ENCODE measurements around the gene CCDC170. TPM values are rescaled to one million over a fixed set of nuclear protein-coding genes. Genes with fewer than 3 reads are reported as not detected.
A peak's percentile ranks its signal among the peaks of the same experiment; 100 is the strongest.
"Not testable (repeated sequence)": the region's sequence is repeated elsewhere in the genome, so short reads cannot be mapped to it uniquely, and the experiment has no call there.

Gene CCDC170
- not detected for total RNA-seq
- not detected for polyA plus RNA-seq

GRCh38 chr6:151493804-151494234 lies at the start of gene CCDC170:
Gene CCDC170 (plus strand): TSS chr6:151494017. CDS start chr6:151494129, 112 bp downstream.
- Mint-ChIP-seq H3K36me3 (peaks cover 3% of the 10 kb centered on the region), H3K27ac (no peak within 1 kb of the TSS), H3K27me3 (peaks cover 72% of the 10 kb centered on the region), H3K4me3 (peak within 1 kb of the TSS in 3 of 4 donors; percentile 48 to 77 (median 61)), H3K4me1 (peaks cover 4 to 14% (median 12%) of the 10 kb centered on the region in 4 donors), H3K9me3 (peaks cover 0 to 5% (median 0%) of the 10 kb centered on the region in 7 donors)
- DNase-seq, result no peak
- Histone ChIP-seq H3K9me3 (ENCODE audit: control insufficient read depth in 2 of 2, low read length in 2 of 2) (no peaks in the 10 kb centered on the region), H3K27ac (ENCODE audit: insufficient read depth, low read length, poor library complexity, severe bottlenecking) (no peak within 1 kb of the TSS), H3K36me3 (ENCODE audit: control insufficient read depth, insufficient read depth, low read length) (no peaks in the 10 kb centered on the region), H3K4me3 (ENCODE audit: low read depth, low read length) (no peak within 1 kb of the TSS), H3K4me1 (ENCODE audit: control insufficient read depth, insufficient read depth, low read length, poor library complexity, severe bottlenecking) (peaks cover 13% of the 10 kb centered on the region), H3K27me3 (ENCODE audit: control insufficient read depth, insufficient read depth, low read length) (peaks cover 31% of the 10 kb centered on the region)
- ATAC-seq (ENCODE audit: low read depth in 2 of 2), result peak in 1 of 2 donors; percentile 37

GRCh38 chr6:151445482-151445881 lies 48.3 kb upstream of the CCDC170 start:
- H3K36me3 Mint-ChIP-seq, result peaks cover 11% of the 10 kb centered on the region
- H3K4me3 Mint-ChIP-seq, result peak overlapping the region in 1 of 4 donors; percentile 75
- Histone ChIP-seq H3K4me1 (ENCODE audit: control insufficient read depth, insufficient read depth, low read length, poor library complexity, severe bottlenecking) (peaks cover 9% of the 10 kb centered on the region), H3K4me3 (ENCODE audit: low read depth, low read length) (no peak overlapping the region), H3K27me3 (ENCODE audit: control insufficient read depth, insufficient read depth, low read length) (no peaks in the 10 kb centered on the region), H3K27ac (ENCODE audit: insufficient read depth, low read length, poor library complexity, severe bottlenecking) (no peak overlapping the region), H3K9me3 (ENCODE audit: control insufficient read depth in 2 of 2, low read length in 2 of 2) (no peaks in the 10 kb centered on the region), H3K36me3 (ENCODE audit: control insufficient read depth, insufficient read depth, low read length) (peaks cover 13% of the 10 kb centered on the region)
- ATAC-seq (ENCODE audit: low read depth in 2 of 2), result no peak
- no peak for DNase-seq
- no peaks in the 10 kb centered on the region for H3K9me3 Mint-ChIP-seq
- no peak overlapping the region for H3K27ac Mint-ChIP-seq
- no peaks in the 10 kb centered on the region for H3K27me3 Mint-ChIP-seq
- H3K4me1 Mint-ChIP-seq, result peaks cover 25 to 60% (median 42%) of the 10 kb centered on the region in 4 donors

- Histone ChIP-seq H3K27ac (ENCODE audit: insufficient read depth, low read length, poor library complexity, severe bottlenecking) (no peak overlapping the region), H3K27me3 (ENCODE audit: control insufficient read depth, insufficient read depth, low read length) (no peaks in the 10 kb centered on the region), H3K9me3 (ENCODE audit: control insufficient read depth in 2 of 2, low read length in 2 of 2) (no peaks in the 10 kb centered on the region), H3K36me3 (ENCODE audit: control insufficient read depth, insufficient read depth, low read length) (peaks cover 13% of the 10 kb centered on the region), H3K4me3 (ENCODE audit: low read depth, low read length) (no peak overlapping the region), H3K4me1 (ENCODE audit: control insufficient read depth, insufficient read depth, low read length, poor library complexity, severe bottlenecking) (peaks cover 8% of the 10 kb centered on the region)
- no peaks in the 10 kb centered on the region for H3K9me3 Mint-ChIP-seq
- peak overlapping the region in 1 of 4 donors; percentile 75 for H3K4me3 Mint-ChIP-seq
- peak overlapping the region in 1 of 3 donors; percentile 71 for H3K27ac Mint-ChIP-seq
- ATAC-seq (ENCODE audit: low read depth in 2 of 2) (no peak), DNase-seq (no peak)
- peaks cover 11% of the 10 kb centered on the region for H3K36me3 Mint-ChIP-seq
- peaks cover 4% of the 10 kb centered on the region for H3K27me3 Mint-ChIP-seq
- H3K4me1 Mint-ChIP-seq, result peaks cover 22 to 60% (median 35%) of the 10 kb centered on the region in 4 donors
These were observed 46.6 kb upstream of the CCDC170 start for GRCh38 chr6:151447237-151447636.

- no peak overlapping the region for H3K4me3 ChIP-seq (ENCODE audit: low read depth, low read length)
- peak overlapping the region in 2 of 4 donors; percentile 57 to 66 for H3K4me3 Mint-ChIP-seq
- no peak for ATAC-seq (ENCODE audit: low read depth in 2 of 2)
- no peaks in the 10 kb centered on the region for H3K9me3 ChIP-seq (ENCODE audit: control insufficient read depth in 2 of 2, low read length in 2 of 2)
- no peak for DNase-seq
- H3K9me3 Mint-ChIP-seq, result no peaks in the 10 kb centered on the region
- H3K36me3 Mint-ChIP-seq, result peaks cover 11% of the 10 kb centered on the region
- H3K27me3 Mint-ChIP-seq, result peaks cover 6% of the 10 kb centered on the region
- no peaks in the 10 kb centered on the region for H3K27me3 ChIP-seq (ENCODE audit: control insufficient read depth, insufficient read depth, low read length)
- H3K4me1 Mint-ChIP-seq, result peaks cover 20 to 59% (median 44%) of the 10 kb centered on the region in 4 donors
- H3K4me1 ChIP-seq (ENCODE audit: control insufficient read depth, insufficient read depth, low read length, poor library complexity, severe bottlenecking), result peaks cover 18% of the 10 kb centered on the region
- H3K27ac Mint-ChIP-seq, result no peak overlapping the region
- peaks cover 13% of the 10 kb centered on the region for H3K36me3 ChIP-seq (ENCODE audit: control insufficient read depth, insufficient read depth, low read length)
- no peak overlapping the region for H3K27ac ChIP-seq (ENCODE audit: insufficient read depth, low read length, poor library complexity, severe bottlenecking)
These were observed 45.2 kb upstream of the CCDC170 start for GRCh38 chr6:151448623-151449022.

- H3K9me3 ChIP-seq (ENCODE audit: control insufficient read depth in 2 of 2, low read length in 2 of 2); H3K27ac ChIP-seq (ENCODE audit: insufficient read depth, low read length, poor library complexity, severe bottlenecking); H3K36me3 ChIP-seq (ENCODE audit: control insufficient read depth, insufficient read depth, low read length); H3K36me3 Mint-ChIP-seq; H3K9me3 Mint-ChIP-seq; H3K27me3 ChIP-seq (ENCODE audit: control insufficient read depth, insufficient read depth, low read length); H3K27me3 Mint-ChIP-seq; DNase-seq; ATAC-seq (ENCODE audit: low read depth in 2 of 2): not testable (repeated sequence)
- peaks cover 28 to 69% (median 46%) of the 10 kb centered on the region in 4 donors for H3K4me1 Mint-ChIP-seq
- H3K4me3 ChIP-seq (ENCODE audit: low read depth, low read length), result peak overlapping the region; percentile 96
- H3K4me1 ChIP-seq (ENCODE audit: control insufficient read depth, insufficient read depth, low read length, poor library complexity, severe bottlenecking), result peaks cover 26% of the 10 kb centered on the region
- H3K4me3 Mint-ChIP-seq, result peak overlapping the region; percentile 93 to 96 (median 94)
- H3K27ac Mint-ChIP-seq, result peak overlapping the region; percentile 17 to 96 (median 63)
These were observed 42.9 kb upstream of the CCDC170 start for GRCh38 chr6:151450928-151451327.

- peaks cover 7% of the 10 kb centered on the region for H3K36me3 Mint-ChIP-seq
- Histone ChIP-seq H3K4me1 (ENCODE audit: control insufficient read depth, insufficient read depth, low read length, poor library complexity, severe bottlenecking) (peaks cover 26% of the 10 kb centered on the region), H3K4me3 (ENCODE audit: low read depth, low read length) (peak overlapping the region; percentile 96), H3K9me3 (ENCODE audit: control insufficient read depth in 2 of 2, low read length in 2 of 2) (no peaks in the 10 kb centered on the region), H3K36me3 (ENCODE audit: control insufficient read depth, insufficient read depth, low read length) (peaks cover 1% of the 10 kb centered on the region), H3K27me3 (ENCODE audit: control insufficient read depth, insufficient read depth, low read length) (no peaks in the 10 kb centered on the region), H3K27ac (ENCODE audit: insufficient read depth, low read length, poor library complexity, severe bottlenecking) (peak overlapping the region; percentile 86)
- H3K4me1 Mint-ChIP-seq, result peaks cover 30 to 67% (median 48%) of the 10 kb centered on the region in 4 donors
- H3K4me3 Mint-ChIP-seq, result peak overlapping the region; percentile 93 to 96 (median 94)
- ATAC-seq (ENCODE audit: low read depth in 2 of 2) (no peak), DNase-seq (no peak)
- peak overlapping the region; percentile 63 to 96 (median 94) for H3K27ac Mint-ChIP-seq
- peaks cover 6% of the 10 kb centered on the region for H3K27me3 Mint-ChIP-seq
- no peaks in the 10 kb centered on the region for H3K9me3 Mint-ChIP-seq
These were observed 42.3 kb upstream of the CCDC170 start for GRCh38 chr6:151451417-151451949.

- Histone ChIP-seq H3K36me3 (ENCODE audit: control insufficient read depth, insufficient read depth, low read length) (peaks cover 5% of the 10 kb centered on the region), H3K9me3 (ENCODE audit: control insufficient read depth in 2 of 2, low read length in 2 of 2) (no peaks in the 10 kb centered on the region), H3K4me3 (ENCODE audit: low read depth, low read length) (peak within 1 kb of the TSS; percentile 96), H3K4me1 (ENCODE audit: control insufficient read depth, insufficient read depth, low read length, poor library complexity, severe bottlenecking) (peaks cover 26% of the 10 kb centered on the region), H3K27me3 (ENCODE audit: control insufficient read depth, insufficient read depth, low read length) (no peaks in the 10 kb centered on the region), H3K27ac (ENCODE audit: insufficient read depth, low read length, poor library complexity, severe bottlenecking) (peak within 1 kb of the TSS; percentile 86)
- Mint-ChIP-seq H3K4me3 (peak within 1 kb of the TSS; percentile 93 to 96 (median 94)), H3K4me1 (peaks cover 29 to 68% (median 49%) of the 10 kb centered on the region in 4 donors), H3K27me3 (peaks cover 6% of the 10 kb centered on the region), H3K9me3 (no peaks in the 10 kb centered on the region), H3K27ac (peak within 1 kb of the TSS; percentile 94 to 98 (median 96)), H3K36me3 (peaks cover 6% of the 10 kb centered on the region)
- ATAC-seq (ENCODE audit: low read depth in 2 of 2) (peak; percentile 97 to 98), DNase-seq (peak; percentile 99 to 100 (median 100))
These were observed 41.7 kb upstream of the CCDC170 start, which contains the start of gene RMND1 for GRCh38 chr6:151451950-151452749. Gene RMND1 (minus strand): TSS chr6:151452126. CDS start chr6:151445811, 6,315 bp downstream.
